ENCODE data around the gene KIF16B. TPM values are rescaled to one million over a fixed set of nuclear protein-coding genes. Genes with fewer than 3 reads are reported as not detected.
A peak's percentile ranks its signal among the peaks of the same experiment; 100 is the strongest.

The KIF16B gene
- total RNA-seq, 1 donor from 2014 or later, result 9.4 TPM

- TF ChIP-seq, protein P1, sequence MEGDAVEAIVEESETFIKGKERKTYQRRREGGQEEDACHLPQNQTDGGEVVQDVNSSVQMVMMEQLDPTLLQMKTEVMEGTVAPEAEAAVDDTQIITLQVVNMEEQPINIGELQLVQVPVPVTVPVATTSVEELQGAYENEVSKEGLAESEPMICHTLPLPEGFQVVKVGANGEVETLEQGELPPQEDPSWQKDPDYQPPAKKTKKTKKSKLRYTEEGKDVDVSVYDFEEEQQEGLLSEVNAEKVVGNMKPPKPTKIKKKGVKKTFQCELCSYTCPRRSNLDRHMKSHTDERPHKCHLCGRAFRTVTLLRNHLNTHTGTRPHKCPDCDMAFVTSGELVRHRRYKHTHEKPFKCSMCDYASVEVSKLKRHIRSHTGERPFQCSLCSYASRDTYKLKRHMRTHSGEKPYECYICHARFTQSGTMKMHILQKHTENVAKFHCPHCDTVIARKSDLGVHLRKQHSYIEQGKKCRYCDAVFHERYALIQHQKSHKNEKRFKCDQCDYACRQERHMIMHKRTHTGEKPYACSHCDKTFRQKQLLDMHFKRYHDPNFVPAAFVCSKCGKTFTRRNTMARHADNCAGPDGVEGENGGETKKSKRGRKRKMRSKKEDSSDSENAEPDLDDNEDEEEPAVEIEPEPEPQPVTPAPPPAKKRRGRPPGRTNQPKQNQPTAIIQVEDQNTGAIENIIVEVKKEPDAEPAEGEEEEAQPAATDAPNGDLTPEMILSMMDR (conservative IDR thresholded peaks at IDR 0.05), result no peak
- no peak overlapping the region for H3K27ac Mint-ChIP-seq (ENCODE audit: unreplicated experiment)
- no peak overlapping the region for H3K4me3 Mint-ChIP-seq
- no peaks in the 10 kb centered on the region for H3K4me1 Mint-ChIP-seq
- no peaks in the 10 kb centered on the region for H3K9me3 Mint-ChIP-seq
- H3K36me3 Mint-ChIP-seq (ENCODE audit: low read depth), result peaks cover 13% of the 10 kb centered on the region
- H3K27me3 Mint-ChIP-seq (ENCODE audit: low read depth), result no peaks in the 10 kb centered on the region
- DNase-seq (ENCODE audit: low read depth, low spot score), result no peak
Observed at GRCh38 chr20:16392346-16392745, 180.9 kb downstream of the KIF16B start.

DNA sequence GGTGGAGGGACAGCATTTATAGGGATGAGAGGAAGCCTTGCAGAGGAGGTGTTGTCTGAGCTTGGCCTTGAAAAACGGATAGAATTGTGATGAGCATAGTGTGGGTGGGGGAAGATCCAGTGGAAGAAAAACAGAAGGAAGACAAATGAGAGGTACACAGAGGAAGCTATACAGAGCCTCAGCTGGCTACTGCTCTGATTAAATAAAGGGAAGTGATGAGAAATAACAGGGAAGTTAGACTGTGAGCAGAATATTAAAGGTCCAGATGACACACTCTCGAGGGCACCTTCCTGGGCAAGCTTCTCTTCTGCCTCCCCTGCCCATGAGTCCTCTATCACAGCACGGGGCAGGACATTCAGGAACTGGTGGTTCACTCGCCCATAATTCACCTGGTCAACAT, 182.3 kb downstream of the KIF16B start:
- Mint-ChIP-seq H3K36me3 (ENCODE audit: low read depth) (peaks cover 13% of the 10 kb centered on the region), H3K9me3 (no peaks in the 10 kb centered on the region), H3K4me3 (no peak overlapping the region), H3K4me1 (no peaks in the 10 kb centered on the region), H3K27ac (ENCODE audit: unreplicated experiment) (peak overlapping the region; percentile 16), H3K27me3 (ENCODE audit: low read depth) (no peaks in the 10 kb centered on the region)
- TF ChIP-seq, protein P1 (conservative IDR thresholded peaks at IDR 0.05), result no peak
- DNase-seq (ENCODE audit: low read depth, low spot score), result no peak

- Mint-ChIP-seq H3K27me3 (ENCODE audit: low read depth) (no peaks in the 10 kb centered on the region), H3K4me1 (no peaks in the 10 kb centered on the region), H3K4me3 (no peak overlapping the region), H3K9me3 (no peaks in the 10 kb centered on the region), H3K27ac (ENCODE audit: unreplicated experiment) (no peak overlapping the region), H3K36me3 (ENCODE audit: low read depth) (peaks cover 13% of the 10 kb centered on the region)
- DNase-seq (ENCODE audit: low read depth, low spot score), result no peak
- TF ChIP-seq, protein P1 (conservative IDR thresholded peaks at IDR 0.05), result no peak
Observed at GRCh38 chr20:16388731-16389130, 184.5 kb downstream of the KIF16B start.

GRCh38 chr20:16387666-16388065, 185.6 kb downstream of the KIF16B start:
- no peaks in the 10 kb centered on the region for H3K4me1 Mint-ChIP-seq
- H3K27ac Mint-ChIP-seq (ENCODE audit: unreplicated experiment), result no peak overlapping the region
- no peak for DNase-seq (ENCODE audit: low read depth, low spot score)
- TF ChIP-seq, protein P1 (conservative IDR thresholded peaks at IDR 0.05), result no peak
- H3K36me3 Mint-ChIP-seq (ENCODE audit: low read depth), result peaks cover 13% of the 10 kb centered on the region
- H3K9me3 Mint-ChIP-seq, result no peaks in the 10 kb centered on the region
- no peak overlapping the region for H3K4me3 Mint-ChIP-seq
- H3K27me3 Mint-ChIP-seq (ENCODE audit: low read depth), result no peaks in the 10 kb centered on the region

DNA sequence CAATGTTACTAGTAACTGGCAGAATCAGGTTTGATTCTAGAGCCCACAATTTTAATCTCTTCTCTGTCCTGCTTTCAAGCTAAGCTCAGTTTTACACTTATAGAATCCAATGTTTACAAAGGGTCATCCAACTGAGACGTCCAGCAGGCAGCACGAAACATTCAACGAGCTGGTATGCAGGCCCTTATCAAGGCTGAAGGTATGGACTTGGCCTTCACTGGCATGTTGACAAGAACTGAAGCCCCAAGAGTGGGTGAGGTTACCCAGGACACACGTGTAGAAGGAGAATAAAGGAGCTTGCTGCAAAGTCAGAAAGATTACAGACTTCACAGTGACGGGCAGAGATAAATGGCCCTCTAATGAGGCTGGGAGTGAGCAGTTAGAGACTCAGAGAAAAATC, 187.4 kb downstream of the KIF16B start:
- Mint-ChIP-seq H3K4me3 (no peak overlapping the region), H3K9me3 (no peaks in the 10 kb centered on the region), H3K27ac (ENCODE audit: unreplicated experiment) (no peak overlapping the region), H3K27me3 (ENCODE audit: low read depth) (no peaks in the 10 kb centered on the region), H3K36me3 (ENCODE audit: low read depth) (peaks cover 6% of the 10 kb centered on the region), H3K4me1 (no peaks in the 10 kb centered on the region)
- TF ChIP-seq, protein P1 (conservative IDR thresholded peaks at IDR 0.05), result no peak
- DNase-seq (ENCODE audit: low read depth, low spot score), result no peak

DNA sequence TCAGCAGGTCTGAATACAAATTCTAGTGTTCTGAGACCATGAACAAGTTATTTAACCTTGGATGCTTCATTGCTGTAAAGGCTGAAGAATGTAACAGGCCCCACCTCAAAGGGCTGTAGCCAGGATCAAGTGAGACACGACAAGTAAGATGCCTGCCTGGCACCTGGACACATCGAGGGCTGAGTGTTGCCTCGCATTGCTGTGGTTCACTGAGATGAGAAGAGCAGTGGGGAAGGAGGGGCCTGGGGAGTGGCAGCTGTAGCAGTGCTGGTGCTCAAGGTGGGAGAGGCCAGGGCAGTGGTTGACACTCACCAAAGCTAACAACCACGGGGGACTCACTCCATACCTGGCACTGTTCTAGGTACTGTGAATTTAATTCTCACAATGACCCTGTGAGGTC, 187.8 kb downstream of the KIF16B start:
- no peak overlapping the region for H3K4me3 Mint-ChIP-seq
- TF ChIP-seq, protein P1 (conservative IDR thresholded peaks at IDR 0.05), result no peak
- no peaks in the 10 kb centered on the region for H3K9me3 Mint-ChIP-seq
- no peak for DNase-seq (ENCODE audit: low read depth, low spot score)
- H3K4me1 Mint-ChIP-seq, result no peaks in the 10 kb centered on the region
- H3K36me3 Mint-ChIP-seq (ENCODE audit: low read depth), result peaks cover 3% of the 10 kb centered on the region
- no peaks in the 10 kb centered on the region for H3K27me3 Mint-ChIP-seq (ENCODE audit: low read depth)
- H3K27ac Mint-ChIP-seq (ENCODE audit: unreplicated experiment), result no peak overlapping the region
